Epithelial cell of proximal tubule (primary cell): ENCODE results near the gene PEPD. TPM values are rescaled to one million over a fixed set of nuclear protein-coding genes. Genes with fewer than 3 reads are reported as not detected.

ENCODE experiments used
- DNase-seq: peaks from one replicate; pipeline ENCODE4 v3.0.0-alpha.2; 2011; ENCODE audit warnings: low read depth
- H3K4me3 ChIP-seq: 2 replicates; pipeline ENCODE4 v1.5.1; 2011; ENCODE audit warnings: low read depth, mild to moderate bottlenecking, low read length
- CTCF ChIP-seq: conservative IDR thresholded peaks from 2 replicates; pipeline ENCODE4 v1.5.1; 2012; ENCODE audit warnings: low read depth, mild to moderate bottlenecking, low read length
- total RNA-seq: library from RNA; depleted of rRNA; stranded (reverse); fragments of >200 nt; gene quantifications from 2 replicates; pipeline ENCODE4 v1.2.3, GENCODE V29; 2015

The PEPD gene
- total RNA-seq, 1 donor from 2014 or later: 56.7 TPM

GRCh38 chr19:33407140-33407551, 114.4 kb downstream of the PEPD start:
- TF ChIP-seq CTCF: no peak
- no peak overlapping the region for H3K4me3 ChIP-seq
- DNase-seq: no peak

- no peak for DNase-seq
- no peak overlapping the region for H3K4me3 ChIP-seq
- peak; percentile 77 for TF ChIP-seq CTCF
These were observed 115.0 kb downstream of the PEPD start for GRCh38 chr19:33406521-33407139.

- no peak for DNase-seq
These were observed 115.8 kb downstream of the PEPD start for GRCh38 chr19:33405553-33406461.

GRCh38 chr19:33405254-33405552, 116.4 kb downstream of the PEPD start:
- no peak for DNase-seq
- TF ChIP-seq CTCF: no peak
- no peak overlapping the region for H3K4me3 ChIP-seq

More at GRCh38 chr19:33405553-33406461, 115.8 kb downstream of the PEPD start:
- TF ChIP-seq CTCF: no peak
- H3K4me3 ChIP-seq: no peak overlapping the region

- no peak overlapping the region for H3K4me3 ChIP-seq
- TF ChIP-seq CTCF: no peak
- no peak for DNase-seq
These were observed 116.9 kb downstream of the PEPD start for GRCh38 chr19:33404506-33405253.

GRCh38 chr19:33403973-33404304, 117.7 kb downstream of the PEPD start:
- H3K4me3 ChIP-seq: no peak overlapping the region
- no peak for DNase-seq
- TF ChIP-seq CTCF: no peak
